Neural progenitor cell (in vitro differentiated cells): ENCODE measurements around the gene NCS1. TPM values are rescaled to one million over a fixed set of nuclear protein-coding genes. Genes with fewer than 3 reads are reported as not detected.

ENCODE experiments used
- DNase-seq: peaks from one replicate; pipeline ENCODE4 v3.0.0-alpha.2; 2016; ENCODE audit warnings: low spot score
- H2AFZ ChIP-seq: fragments of 200-600 bp; sonication (generic); replicated peaks from 2 replicates; pipeline ENCODE4 v1.6.1; 2016; ENCODE audit warnings: antibody characterized with exemption
- H3F3A ChIP-seq: fragments of 200-600 bp; sonication (generic); 2 replicates; pipeline ENCODE4 v1.6.1; 2016; ENCODE audit warnings: antibody characterized with exemption, low read depth
- H3K27ac ChIP-seq: fragments of 200-600 bp; sonication (generic); 2 replicates; pipeline ENCODE4 v1.5.1; 2016; ENCODE audit warnings: mild to moderate bottlenecking
- H3K27me3 ChIP-seq: fragments of 200-600 bp; sonication (generic); 2 replicates; pipeline ENCODE4 v1.6.1; 2016; ENCODE audit warnings: mild to moderate bottlenecking, moderate library complexity
- H3K36me3 ChIP-seq: fragments of 200-600 bp; sonication (generic); 2 replicates; pipeline ENCODE4 v1.5.1; 2016
- H3K4me1 ChIP-seq: fragments of 200-600 bp; sonication (generic); 2 replicates; pipeline ENCODE4 v1.6.1; 2016; ENCODE audit warnings: mixed run types
- H3K4me2 ChIP-seq: fragments of 200-600 bp; sonication (generic); 2 replicates; pipeline ENCODE4 v1.6.1; 2016
- H3K4me3 ChIP-seq: fragments of 200-600 bp; sonication (generic); 2 replicates; pipeline ENCODE4 v1.5.1; 2016
- H3K79me2 ChIP-seq: fragments of 200-600 bp; sonication (generic); 2 replicates; pipeline ENCODE4 v1.6.1; 2016; ENCODE audit warnings: low read depth
- H3K9ac ChIP-seq: fragments of 200-600 bp; sonication (generic); 2 replicates; pipeline ENCODE4 v1.6.1; 2016
- H3K9me3 ChIP-seq: fragments of 200-600 bp; sonication (generic); 2 replicates; pipeline ENCODE4 v1.5.1; 2016; ENCODE audit warnings: low read depth
- H4K20me1 ChIP-seq: fragments of 200-600 bp; sonication (generic); 2 replicates; pipeline ENCODE4 v1.6.1; 2016; ENCODE audit warnings: low read depth
- H3K27ac Mint-ChIP-seq: 3 replicates; pipeline ENCODE4 v1.8.0; 2021; ENCODE audit warnings: mixed read lengths
- H3K27me3 Mint-ChIP-seq: 2 replicates; pipeline ENCODE4 v1.8.0; 2022; ENCODE audit warnings: low read depth, mild to moderate bottlenecking, inconsistent platforms, moderate library complexity, mixed read lengths; ENCODE audit not compliant: insufficient read depth
- H3K36me3 Mint-ChIP-seq: 3 replicates; pipeline ENCODE4 v1.8.0; 2021; ENCODE audit warnings: mixed read lengths
- H3K4me1 Mint-ChIP-seq: 3 replicates; pipeline ENCODE4 v1.8.0; 2021; ENCODE audit warnings: mixed read lengths
- H3K4me3 Mint-ChIP-seq: 3 replicates; pipeline ENCODE4 v1.8.0; 2021; ENCODE audit warnings: mild to moderate bottlenecking, moderate library complexity, mixed read lengths
- H3K9me3 Mint-ChIP-seq: 3 replicates; pipeline ENCODE4 v1.8.0; 2020; ENCODE audit warnings: mixed read lengths
- CTCF ChIP-seq: fragments of 200-600 bp; sonication (generic); IDR thresholded peaks from 2 replicates; pipeline ENCODE4 v1.5.1; 2017; ENCODE audit warnings: antibody characterized with exemption, mild to moderate bottlenecking
- EZH2 ChIP-seq: fragments of 200-600 bp; sonication (generic); IDR thresholded peaks from 2 replicates; pipeline ENCODE4 v1.6.1; 2017; ENCODE audit warnings: antibody characterized with exemption, mild to moderate bottlenecking, moderate library complexity
- EZH2phosphoT487 ChIP-seq: fragments of 200-600 bp; sonication (generic); IDR thresholded peaks from 2 replicates; pipeline ENCODE4 v1.6.1; 2017; ENCODE audit warnings: antibody characterized with exemption
- total RNA-seq: library from RNA; depleted of rRNA; stranded (reverse); fragments of >200 nt; gene quantifications from 2 replicates; pipeline ENCODE4 v1.2.3, GENCODE V29; 2015; ENCODE audit warnings: low replicate concordance

Gene NCS1
- total RNA-seq, 1 donor from 2014 or later: 16.0 TPM

- no peak overlapping the region for H3K4me3 Mint-ChIP-seq
- Histone ChIP-seq H3K9ac (no peak overlapping the region), H3K4me1 (peaks cover 26% of the 10 kb centered on the region), H3K4me2 (peak overlapping the region; percentile 10), H3K36me3 (no peaks in the 10 kb centered on the region), H3K27me3 (no peaks in the 10 kb centered on the region), H3K4me3 (no peak overlapping the region), H3K79me2 (no peaks in the 10 kb centered on the region), H3K9me3 (no peaks in the 10 kb centered on the region), H3K27ac (no peak overlapping the region), H2AFZ (no peak overlapping the region), H4K20me1 (no peaks in the 10 kb centered on the region), H3F3A (no peaks in the 10 kb centered on the region)
- peak overlapping the region; percentile 87 for H3K27ac Mint-ChIP-seq
- peaks cover 51% of the 10 kb centered on the region for H3K4me1 Mint-ChIP-seq
- no peaks in the 10 kb centered on the region for H3K9me3 Mint-ChIP-seq
- DNase-seq: no peak
- H3K36me3 Mint-ChIP-seq: peaks cover 11% of the 10 kb centered on the region
- peaks cover 11% of the 10 kb centered on the region for H3K27me3 Mint-ChIP-seq
- TF ChIP-seq CTCF: no peak
- TF ChIP-seq EZH2: no peak
These were observed 34.5 kb upstream of the NCS1 start for GRCh38 chr9:130137641-130138081.

GRCh38 chr9:130138171-130138653, 34.0 kb upstream of the NCS1 start:
- peaks cover 50% of the 10 kb centered on the region for H3K4me1 Mint-ChIP-seq
- H3K27me3 ChIP-seq: no peaks in the 10 kb centered on the region
- H3K36me3 Mint-ChIP-seq: peaks cover 7% of the 10 kb centered on the region
- H3K36me3 ChIP-seq: no peaks in the 10 kb centered on the region
- H2AFZ ChIP-seq: no peak overlapping the region
- TF ChIP-seq EZH2 (no peak), EZH2phosphoT487 (no peak), CTCF (no peak)
- no peaks in the 10 kb centered on the region for H3K9me3 Mint-ChIP-seq
- peaks cover 6% of the 10 kb centered on the region for H3K27me3 Mint-ChIP-seq
- no peaks in the 10 kb centered on the region for H3K9me3 ChIP-seq
- no peaks in the 10 kb centered on the region for H4K20me1 ChIP-seq
- H3F3A ChIP-seq: no peaks in the 10 kb centered on the region
- H3K4me3 ChIP-seq: no peak overlapping the region
- DNase-seq: peak; percentile 67
- no peak overlapping the region for H3K9ac ChIP-seq
- H3K4me2 ChIP-seq: peak overlapping the region; percentile 10
- H3K27ac ChIP-seq: no peak overlapping the region
- H3K4me3 Mint-ChIP-seq: peak overlapping the region; percentile 15
- peak overlapping the region; percentile 67 for H3K27ac Mint-ChIP-seq
- H3K79me2 ChIP-seq: no peaks in the 10 kb centered on the region
- H3K4me1 ChIP-seq: peaks cover 30% of the 10 kb centered on the region

DNA sequence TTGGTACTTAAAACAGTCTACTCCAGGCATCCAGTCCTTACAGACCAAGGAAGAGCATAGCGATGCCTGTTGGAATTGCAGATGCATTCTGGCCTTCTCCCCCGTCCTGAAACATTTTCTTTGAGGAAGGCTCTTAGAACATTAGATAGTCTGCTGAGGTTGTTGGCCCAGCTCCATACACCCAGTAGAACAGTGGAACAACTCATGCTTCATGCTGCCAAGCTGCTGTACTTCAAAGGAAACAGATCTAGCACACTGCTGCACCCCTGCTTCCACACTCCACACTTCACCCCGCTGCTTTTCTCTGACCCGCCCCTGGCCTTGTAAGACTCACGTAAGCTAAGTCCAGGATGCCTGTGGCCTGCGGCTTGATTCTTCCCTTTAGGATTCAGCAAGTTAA, 33.4 kb upstream of the NCS1 start:
- H3K4me2 ChIP-seq: no peak overlapping the region
- H3K36me3 ChIP-seq: no peaks in the 10 kb centered on the region
- Mint-ChIP-seq H3K4me3 (peak overlapping the region; percentile 59), H3K27me3 (peaks cover 6% of the 10 kb centered on the region), H3K4me1 (peaks cover 52% of the 10 kb centered on the region), H3K36me3 (peaks cover 6% of the 10 kb centered on the region), H3K9me3 (no peaks in the 10 kb centered on the region), H3K27ac (peak overlapping the region; percentile 67)
- H2AFZ ChIP-seq: no peak overlapping the region
- H3K27ac ChIP-seq: no peak overlapping the region
- TF ChIP-seq EZH2phosphoT487 (no peak), CTCF (no peak)
- no peak overlapping the region for H3K4me3 ChIP-seq
- H3K4me1 ChIP-seq: peaks cover 30% of the 10 kb centered on the region
- no peaks in the 10 kb centered on the region for H4K20me1 ChIP-seq
- H3K9me3 ChIP-seq: no peaks in the 10 kb centered on the region
- H3K9ac ChIP-seq: no peak overlapping the region
- no peaks in the 10 kb centered on the region for H3F3A ChIP-seq
- DNase-seq: no peak
- H3K79me2 ChIP-seq: no peaks in the 10 kb centered on the region
- H3K27me3 ChIP-seq: no peaks in the 10 kb centered on the region
